GM18868 (cell line): ENCODE measurements around the gene TRUB2.

Experiments
- ATAC-seq: cut with Tn5 transposase; IDR thresholded peaks from one replicate; pipeline ENCODE4 v1.9.1; 2021; ENCODE audit warnings: mild to moderate bottlenecking, moderate library complexity; ENCODE audit not compliant: unreplicated experiment

TRUB2 gene

GRCh38 chr9:128274245-128274644 lies 48.0 kb downstream of the TRUB2 start:
- no peak for ATAC-seq

DNA sequence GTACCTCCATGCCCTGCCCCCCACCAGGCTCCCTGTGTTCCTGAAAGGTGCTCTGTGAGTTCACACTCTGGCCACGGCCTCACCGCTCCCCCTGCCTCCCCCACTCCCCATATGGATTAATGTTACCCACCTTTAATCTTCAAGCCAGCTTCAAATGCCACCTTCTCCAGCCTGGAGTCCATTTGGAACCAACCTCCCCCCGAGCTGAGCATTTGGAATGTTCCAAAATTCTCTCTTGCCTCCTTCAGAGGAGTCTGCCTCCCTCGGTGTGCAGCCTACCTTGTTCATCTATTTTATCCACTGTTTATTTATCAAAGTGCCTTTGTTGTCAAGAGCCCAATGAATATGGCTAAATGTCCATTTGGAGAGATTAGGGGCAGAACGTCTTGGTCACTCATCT lies 50.7 kb downstream of the TRUB2 start:
- ATAC-seq: no peak

DNA sequence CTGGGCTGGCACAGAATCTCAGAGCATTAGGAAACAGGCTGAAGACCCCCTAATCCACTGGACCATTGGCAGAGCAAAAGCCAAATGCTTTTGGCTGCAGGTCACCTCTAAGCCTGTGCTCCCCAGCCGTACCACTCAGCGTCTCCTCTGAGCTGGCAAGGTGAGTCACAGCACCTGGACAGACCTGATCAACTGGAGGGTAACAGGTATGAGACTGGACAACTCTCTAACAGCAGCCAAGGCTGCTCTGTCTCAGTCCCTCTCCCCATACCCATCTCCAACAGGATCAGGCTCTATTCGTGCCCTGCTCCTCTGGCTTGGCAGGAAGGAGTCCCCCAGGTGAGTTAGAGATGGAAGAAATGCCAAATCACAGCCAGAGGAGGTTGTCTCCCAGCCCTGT lies 51.1 kb downstream of the TRUB2 start:
- ATAC-seq: no peak

DNA sequence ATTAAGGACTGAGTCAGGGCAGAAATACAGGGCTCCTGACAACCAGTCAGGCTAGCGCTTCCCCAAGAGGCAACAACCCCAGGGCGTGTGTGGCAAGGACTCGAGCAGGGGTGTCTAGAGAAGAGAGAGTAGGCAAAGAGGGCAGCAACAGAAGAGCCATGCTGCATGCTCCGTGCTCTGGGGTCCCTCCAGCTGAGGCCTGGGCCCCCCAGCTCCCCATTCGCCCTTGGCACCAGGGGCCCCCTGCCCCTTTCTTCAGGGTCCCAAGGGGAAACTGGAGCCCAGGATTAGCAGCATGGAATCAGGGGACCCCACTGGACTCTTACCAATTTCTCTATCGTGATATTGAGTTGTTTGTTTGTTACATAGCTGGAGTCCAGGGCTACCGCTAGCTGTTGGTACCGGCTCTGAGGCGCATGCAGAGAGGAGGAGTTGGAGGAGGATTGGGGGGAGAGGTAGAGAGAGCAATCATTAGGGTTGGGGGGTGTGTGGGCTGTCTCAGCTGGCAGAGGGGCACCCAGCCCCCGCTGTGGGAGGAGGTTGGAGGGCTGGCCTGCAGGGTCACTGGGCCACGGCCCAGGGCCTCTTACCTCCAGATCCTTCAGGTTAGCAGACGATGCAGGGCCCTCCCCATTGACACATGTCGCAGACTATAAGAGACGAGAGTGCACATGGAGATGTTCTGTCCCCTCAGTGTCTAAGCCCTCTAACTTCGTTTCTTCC lies 55.2 kb downstream of the TRUB2 start:
- ATAC-seq: no peak

- ATAC-seq: no peak
Observed at GRCh38 chr9:128265348-128265847, 56.8 kb downstream of the TRUB2 start.

GRCh38 chr9:128262687-128263086 lies 59.6 kb downstream of the TRUB2 start:
- ATAC-seq: no peak

DNA sequence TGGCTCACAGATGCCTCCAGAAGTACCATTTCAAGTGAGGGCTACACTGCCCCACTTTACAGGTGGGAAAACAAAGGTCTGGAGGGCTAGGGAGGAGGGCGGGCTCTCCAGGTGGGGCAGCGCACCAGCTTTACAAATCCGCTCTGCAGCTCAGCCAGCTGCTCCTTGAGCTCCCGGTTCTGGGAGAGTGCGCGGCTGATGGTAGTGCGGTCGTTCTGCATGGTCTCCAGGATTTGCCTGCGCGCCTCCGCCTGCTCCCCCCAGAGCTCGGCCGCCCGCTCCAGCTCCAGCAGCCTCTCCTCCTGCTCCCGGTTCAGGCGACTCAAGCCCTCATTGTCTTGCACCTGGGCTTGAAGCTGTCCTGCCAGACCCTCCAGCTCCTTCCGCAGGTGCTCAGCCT lies 61.9 kb downstream of the TRUB2 start:
- no peak for ATAC-seq

- no peak for ATAC-seq
Observed at GRCh38 chr9:128259156-128259555, 63.1 kb downstream of the TRUB2 start.

DNA sequence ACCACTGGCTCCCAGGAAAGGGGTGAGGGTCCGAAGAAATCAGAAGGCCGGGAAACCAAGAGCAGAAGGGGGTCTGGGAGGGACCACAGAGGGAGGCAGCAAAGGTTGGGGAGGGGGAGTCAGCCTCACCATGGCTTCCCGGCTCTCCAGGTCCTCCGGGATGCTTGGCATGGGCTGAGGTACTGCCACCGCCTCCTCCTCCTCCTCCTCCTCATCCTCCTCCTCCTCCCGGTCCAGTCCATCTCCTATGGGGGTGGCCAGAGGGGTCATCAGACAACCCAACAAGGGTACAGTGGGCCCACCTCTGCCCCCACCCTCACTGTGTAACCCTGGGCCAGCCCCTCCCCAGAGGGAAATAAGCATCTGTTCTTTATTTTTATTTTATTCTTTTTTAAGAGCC lies 63.9 kb downstream of the TRUB2 start:
- no peak for ATAC-seq

- ATAC-seq: no peak
Observed at GRCh38 chr9:128257907-128258306, 64.3 kb downstream of the TRUB2 start.

DNA sequence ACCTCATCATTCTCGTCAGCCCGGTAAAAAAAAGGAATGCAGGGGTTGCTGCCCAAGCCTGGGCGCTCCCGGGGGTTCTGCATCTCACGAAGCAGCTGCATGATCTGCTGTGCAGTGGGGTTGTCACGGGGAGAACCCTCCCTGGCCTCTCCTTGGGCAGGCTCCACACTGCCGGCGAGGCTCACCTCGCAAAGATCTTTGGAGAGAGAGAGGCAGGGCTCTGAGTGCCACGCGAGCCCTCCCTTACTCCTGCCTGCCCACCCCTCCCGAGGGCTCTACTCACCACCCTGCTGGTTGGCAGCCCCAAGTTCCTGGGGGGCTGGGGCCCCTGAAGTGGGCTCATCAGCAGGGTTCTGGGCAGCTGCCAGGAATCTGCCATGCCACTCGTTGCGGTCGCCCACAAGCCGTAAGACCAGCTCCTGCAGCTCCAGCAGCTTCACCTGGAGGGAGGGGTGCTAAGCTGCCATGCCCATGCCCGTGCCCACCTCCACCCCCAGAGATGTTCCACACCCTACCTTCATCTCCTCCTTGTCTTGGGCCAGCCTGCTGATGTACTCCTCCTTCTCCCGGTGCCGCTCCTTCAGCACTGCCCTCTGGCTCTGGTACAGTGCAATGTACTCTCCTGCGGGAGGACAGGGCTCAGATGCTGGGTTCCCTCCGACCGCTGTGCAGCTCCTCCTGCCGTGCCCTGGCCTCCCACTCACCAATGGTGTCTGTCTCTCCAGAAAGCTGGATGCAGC lies 65.0 kb downstream of the TRUB2 start:
- ATAC-seq: no peak
